HEK293T (cell line): ENCODE results near the gene IL21R.

ENCODE experiments used
- BHLHE40 ChIP-seq: fragments of 450-650 bp; IDR thresholded peaks from 2 replicates; pipeline ENCODE4 v1.6.1; 2016; ENCODE audit warnings: mild to moderate bottlenecking, moderate library complexity, borderline replicate concordance
- FOXK2 ChIP-seq: fragments of 450-650 bp; IDR thresholded peaks from 2 replicates; pipeline ENCODE4 v1.6.1; 2016; ENCODE audit warnings: mild to moderate bottlenecking
- FOXM1 ChIP-seq: fragments of 450-650 bp; IDR thresholded peaks from 2 replicates; pipeline ENCODE4 v1.6.1; 2017; ENCODE audit warnings: mild to moderate bottlenecking, borderline replicate concordance
- L3MBTL2 ChIP-seq: fragments of 450-650 bp; conservative IDR thresholded peaks from 2 replicates; pipeline ENCODE4 v1.6.1; 2016; ENCODE audit warnings: mild to moderate bottlenecking
- LEF1 ChIP-seq: fragments of 450-650 bp; IDR thresholded peaks from 2 replicates; pipeline ENCODE4 v1.6.1; 2017; ENCODE audit warnings: mild to moderate bottlenecking, borderline replicate concordance
- NFRKB ChIP-seq: fragments of 450-650 bp; IDR thresholded peaks from 2 replicates; pipeline ENCODE4 v1.6.1; 2016; ENCODE audit warnings: mild to moderate bottlenecking, moderate library complexity
- SP1 ChIP-seq: fragments of 450-650 bp; IDR thresholded peaks from 2 replicates; pipeline ENCODE4 v1.6.1; 2017
- SUZ12 ChIP-seq: fragments of 450-650 bp; IDR thresholded peaks from 2 replicates; pipeline ENCODE4 v1.6.1; 2016; ENCODE audit warnings: mild to moderate bottlenecking
- TARDBP ChIP-seq: fragments of 450-650 bp; IDR thresholded peaks from 2 replicates; pipeline ENCODE4 v1.6.1; 2016
- ZNF384 ChIP-seq: fragments of 450-650 bp; IDR thresholded peaks from 2 replicates; pipeline ENCODE4 v1.6.1; 2016

- TF ChIP-seq L3MBTL2 (no peak), SP1 (no peak), BHLHE40 (no peak), SUZ12 (no peak), ZNF384 (no peak), NFRKB (no peak), FOXK2 (no peak), LEF1 (no peak), TARDBP (no peak), FOXM1 (no peak)
These were observed 51.5 kb downstream of the IL21R start for GRCh38 chr16:27453494-27453825.
